ENCODE results near the gene WNK4.
"Not testable (repeated sequence)": the region's sequence is repeated elsewhere in the genome, so short reads cannot be mapped to it uniquely, and the experiment has no call there.

Gene WNK4

GRCh38 chr17:42779936-42780850, at the start of gene WNK4:
Gene WNK4 (plus strand): TSS chr17:42780610. CDS start chr17:42780699, 89 bp downstream.
- no peak within 1 kb of the TSS for H2AFZ ChIP-seq (ENCODE audit: low read length, unreplicated experiment)
- no peaks in the 10 kb centered on the region for H3K27me3 ChIP-seq (ENCODE audit: insufficient read depth, low read length)
- no peak within 1 kb of the TSS for H3K27ac ChIP-seq (ENCODE audit: low read depth, low read length)
- peaks cover 20% of the 10 kb centered on the region for H3K79me2 ChIP-seq (ENCODE audit: control insufficient read depth, insufficient read depth, low read length, unreplicated experiment)
- H3K4me3 ChIP-seq (ENCODE audit: low read depth, low read length), result peak within 1 kb of the TSS; percentile 81
- peaks cover 36% of the 10 kb centered on the region for H3K4me1 ChIP-seq (ENCODE audit: control insufficient read depth, insufficient read depth, low read length, unreplicated experiment)
- peaks cover 3% of the 10 kb centered on the region; the same call in 1 of the 2 replicates for H3K36me3 ChIP-seq (ENCODE audit: insufficient read depth, low read length)

DNA sequence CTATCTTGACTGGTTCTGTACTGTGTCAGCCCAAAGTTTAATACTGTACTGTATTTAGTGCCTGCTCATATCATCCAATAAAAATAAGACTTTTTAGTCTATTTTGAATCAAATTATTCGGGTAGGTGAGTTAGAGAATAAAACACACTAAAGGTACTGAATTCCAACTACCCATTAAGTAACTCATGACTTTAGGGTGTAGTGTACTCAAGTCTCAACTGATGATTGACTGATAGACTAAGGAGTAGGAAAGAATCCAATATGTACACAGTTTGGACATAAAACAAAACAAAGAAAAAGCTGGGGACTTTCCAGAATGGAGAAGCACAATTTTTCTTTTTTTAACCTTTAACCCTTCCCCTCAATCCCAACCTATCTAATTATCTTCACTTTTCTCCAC, 39.7 kb upstream of the WNK4 start:
- peaks cover 11% of the 10 kb centered on the region for H3K79me2 ChIP-seq (ENCODE audit: control insufficient read depth, insufficient read depth, low read length, unreplicated experiment)
- no peaks in the 10 kb centered on the region for H3K27me3 ChIP-seq (ENCODE audit: insufficient read depth, low read length)
- peaks cover 4% of the 10 kb centered on the region for H3K4me1 ChIP-seq (ENCODE audit: control insufficient read depth, insufficient read depth, low read length, unreplicated experiment)
- H3K4me3 ChIP-seq (ENCODE audit: low read depth, low read length), result no peak overlapping the region
- H2AFZ ChIP-seq (ENCODE audit: low read length, unreplicated experiment), result no peak overlapping the region
- H3K36me3 ChIP-seq (ENCODE audit: insufficient read depth, low read length), result no peaks in the 10 kb centered on the region
- H3K27ac ChIP-seq (ENCODE audit: low read depth, low read length), result no peak overlapping the region

DNA sequence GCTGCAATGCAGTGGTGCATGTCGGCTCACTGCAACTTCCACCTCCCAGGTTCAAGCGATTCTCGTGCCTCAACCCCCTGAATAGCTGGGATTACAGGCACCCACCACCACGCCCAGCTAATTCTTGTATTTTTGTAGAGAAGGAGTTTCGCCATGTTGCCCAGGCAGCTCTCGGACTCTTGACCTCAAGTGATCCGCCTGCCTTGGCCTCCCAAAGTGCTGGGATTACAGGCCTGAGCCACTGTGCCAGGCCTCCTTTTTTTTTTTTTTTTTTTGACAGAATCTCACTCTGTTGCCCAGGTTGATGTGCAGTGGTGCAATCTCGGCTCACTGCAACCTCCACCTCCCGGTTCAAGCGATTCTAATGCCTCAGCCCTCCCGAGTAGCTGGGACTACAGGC, 37.5 kb upstream of the WNK4 start:
- not testable (repeated sequence) for H3K4me1 ChIP-seq (ENCODE audit: control insufficient read depth, insufficient read depth, low read length, unreplicated experiment); H3K27ac ChIP-seq (ENCODE audit: low read depth, low read length); H2AFZ ChIP-seq (ENCODE audit: low read length, unreplicated experiment); H3K27me3 ChIP-seq (ENCODE audit: insufficient read depth, low read length); H3K36me3 ChIP-seq (ENCODE audit: insufficient read depth, low read length); H3K4me3 ChIP-seq (ENCODE audit: low read depth, low read length)
- peaks cover 11% of the 10 kb centered on the region for H3K79me2 ChIP-seq (ENCODE audit: control insufficient read depth, insufficient read depth, low read length, unreplicated experiment)

- peak overlapping the region; percentile 89 for H2AFZ ChIP-seq (ENCODE audit: low read length, unreplicated experiment)
- peaks cover 6% of the 10 kb centered on the region for H3K4me1 ChIP-seq (ENCODE audit: control insufficient read depth, insufficient read depth, low read length, unreplicated experiment)
- H3K27me3 ChIP-seq (ENCODE audit: insufficient read depth, low read length), result no peaks in the 10 kb centered on the region
- H3K4me3 ChIP-seq (ENCODE audit: low read depth, low read length), result peak overlapping the region; percentile 83
- peak overlapping the region; percentile 66; the same call in 1 of the 2 replicates for H3K27ac ChIP-seq (ENCODE audit: low read depth, low read length)
- peaks cover 11% of the 10 kb centered on the region for H3K79me2 ChIP-seq (ENCODE audit: control insufficient read depth, insufficient read depth, low read length, unreplicated experiment)
- no peaks in the 10 kb centered on the region for H3K36me3 ChIP-seq (ENCODE audit: insufficient read depth, low read length)
Observed at GRCh38 chr17:42743595-42744282, 36.7 kb upstream of the WNK4 start.

- H3K27me3 ChIP-seq (ENCODE audit: insufficient read depth, low read length), result no peaks in the 10 kb centered on the region
- peak overlapping the region; percentile 89 for H2AFZ ChIP-seq (ENCODE audit: low read length, unreplicated experiment)
- no peaks in the 10 kb centered on the region for H3K36me3 ChIP-seq (ENCODE audit: insufficient read depth, low read length)
- peak overlapping the region; percentile 66 for H3K27ac ChIP-seq (ENCODE audit: low read depth, low read length)
- H3K79me2 ChIP-seq (ENCODE audit: control insufficient read depth, insufficient read depth, low read length, unreplicated experiment), result peaks cover 11% of the 10 kb centered on the region
- peak overlapping the region; percentile 83 for H3K4me3 ChIP-seq (ENCODE audit: low read depth, low read length)
- peaks cover 10% of the 10 kb centered on the region for H3K4me1 ChIP-seq (ENCODE audit: control insufficient read depth, insufficient read depth, low read length, unreplicated experiment)
Observed at GRCh38 chr17:42744283-42744805, 36.1 kb upstream of the WNK4 start.

DNA sequence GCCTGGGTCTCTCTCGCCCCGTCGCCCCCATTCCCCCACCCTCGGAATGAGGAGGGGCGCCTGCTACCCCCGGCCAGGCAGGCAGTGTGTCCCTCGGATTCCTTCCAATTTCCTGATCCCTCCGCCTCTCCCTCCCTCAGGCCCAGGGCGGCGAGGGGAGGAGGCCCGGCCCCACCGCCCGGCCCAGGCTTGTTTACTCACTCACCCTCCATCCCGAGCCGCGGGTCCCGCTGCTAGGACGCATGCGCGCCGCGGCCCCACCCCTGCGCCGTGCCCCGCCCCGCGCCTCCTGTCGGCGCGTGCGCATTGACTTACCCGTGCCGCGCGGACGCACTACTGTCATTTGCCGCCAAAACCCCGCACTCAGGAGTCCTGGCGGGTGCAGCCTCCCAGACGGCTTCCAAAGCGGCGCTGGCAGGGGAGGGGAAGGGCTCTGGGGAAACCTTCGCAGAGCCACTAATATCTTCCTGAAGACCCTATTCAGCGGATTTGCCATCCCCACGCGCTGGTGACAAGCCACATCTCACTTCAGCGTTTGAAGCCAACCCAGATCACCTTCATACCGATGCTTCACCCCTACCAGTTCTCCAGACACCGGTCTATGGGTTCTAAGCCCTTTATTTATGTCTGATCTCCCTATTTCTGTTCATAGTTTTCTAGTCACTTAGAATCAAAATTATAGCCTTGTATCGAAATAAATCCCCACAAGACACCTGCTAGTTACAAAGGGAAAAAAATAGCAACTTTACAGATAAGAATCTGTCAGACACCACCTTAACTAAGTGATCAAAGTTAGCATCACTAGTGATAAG, 35.4 kb upstream of the WNK4 start, which contains the start of gene EZH1:
Gene EZH1, minus strand, starts transcription at position 235 of the 812 bp plus-strand sequence. CDS start 16,099 bp downstream, outside the sequence.
- Histone ChIP-seq H3K4me1 (ENCODE audit: control insufficient read depth, insufficient read depth, low read length, unreplicated experiment) (peaks cover 10% of the 10 kb centered on the region), H3K4me3 (ENCODE audit: low read depth, low read length) (peak within 1 kb of the TSS; percentile 83), H3K27ac (ENCODE audit: low read depth, low read length) (peak within 1 kb of the TSS; percentile 66), H3K27me3 (ENCODE audit: insufficient read depth, low read length) (no peaks in the 10 kb centered on the region), H3K79me2 (ENCODE audit: control insufficient read depth, insufficient read depth, low read length, unreplicated experiment) (peaks cover 11% of the 10 kb centered on the region), H3K36me3 (ENCODE audit: insufficient read depth, low read length) (no peaks in the 10 kb centered on the region), H2AFZ (ENCODE audit: low read length, unreplicated experiment) (peak within 1 kb of the TSS; percentile 89)

- no peak overlapping the region for H2AFZ ChIP-seq (ENCODE audit: low read length, unreplicated experiment)
- H3K36me3 ChIP-seq (ENCODE audit: insufficient read depth, low read length), result no peaks in the 10 kb centered on the region
- no peak overlapping the region for H3K27ac ChIP-seq (ENCODE audit: low read depth, low read length)
- no peak overlapping the region for H3K4me3 ChIP-seq (ENCODE audit: low read depth, low read length)
- H3K27me3 ChIP-seq (ENCODE audit: insufficient read depth, low read length), result no peaks in the 10 kb centered on the region
- peaks cover 10% of the 10 kb centered on the region for H3K4me1 ChIP-seq (ENCODE audit: control insufficient read depth, insufficient read depth, low read length, unreplicated experiment)
- peaks cover 9% of the 10 kb centered on the region for H3K79me2 ChIP-seq (ENCODE audit: control insufficient read depth, insufficient read depth, low read length, unreplicated experiment)
Observed at GRCh38 chr17:42748202-42748907, 32.1 kb upstream of the WNK4 start.

DNA sequence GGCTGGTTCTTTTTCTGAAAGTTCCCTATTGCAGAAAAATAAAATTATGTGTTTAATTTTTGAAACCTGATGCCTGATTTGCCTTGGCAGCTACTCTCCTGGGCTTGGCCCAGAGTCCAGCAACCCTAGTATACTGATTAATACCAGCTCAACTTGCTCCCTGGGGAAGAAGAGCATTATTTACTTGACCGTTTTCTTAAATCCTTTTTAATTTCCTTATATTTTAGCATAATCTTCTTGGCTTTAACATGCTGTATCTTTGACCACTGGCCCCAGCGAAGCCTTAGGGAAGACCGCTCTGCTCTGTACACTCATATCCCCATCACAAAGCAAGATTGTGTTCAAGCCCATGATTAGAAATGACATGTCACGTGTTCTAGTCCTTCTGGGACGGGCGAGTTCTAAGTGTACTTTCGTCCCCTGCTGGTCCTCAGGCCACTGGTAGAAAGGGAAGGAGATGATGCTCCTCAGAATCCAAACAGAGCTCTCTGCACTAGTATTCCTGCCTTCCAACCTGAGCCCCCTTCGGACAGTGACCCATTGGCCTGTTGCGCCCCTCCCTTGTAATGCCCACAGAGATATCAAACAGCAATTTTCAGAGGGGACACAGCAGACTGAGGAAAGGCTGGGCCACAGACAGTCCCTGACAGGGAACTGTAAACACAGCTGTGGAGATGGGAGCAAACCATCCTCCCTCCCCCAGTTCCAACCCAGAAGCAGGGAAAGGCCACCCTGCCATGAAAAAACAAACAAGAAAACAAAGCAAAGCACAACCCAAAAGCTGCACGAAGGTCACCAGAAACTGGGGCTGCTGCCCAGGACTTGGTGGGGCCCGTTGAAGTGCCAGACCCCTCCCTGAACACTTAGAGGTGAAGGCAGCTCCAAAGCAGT, 31.3 kb upstream of the WNK4 start:
- no peak overlapping the region for H2AFZ ChIP-seq (ENCODE audit: low read length, unreplicated experiment)
- no peak overlapping the region for H3K4me3 ChIP-seq (ENCODE audit: low read depth, low read length)
- H3K4me1 ChIP-seq (ENCODE audit: control insufficient read depth, insufficient read depth, low read length, unreplicated experiment), result peaks cover 6% of the 10 kb centered on the region
- H3K27me3 ChIP-seq (ENCODE audit: insufficient read depth, low read length), result no peaks in the 10 kb centered on the region
- H3K36me3 ChIP-seq (ENCODE audit: insufficient read depth, low read length), result no peaks in the 10 kb centered on the region
- peaks cover 1% of the 10 kb centered on the region for H3K79me2 ChIP-seq (ENCODE audit: control insufficient read depth, insufficient read depth, low read length, unreplicated experiment)
- no peak overlapping the region for H3K27ac ChIP-seq (ENCODE audit: low read depth, low read length)

DNA sequence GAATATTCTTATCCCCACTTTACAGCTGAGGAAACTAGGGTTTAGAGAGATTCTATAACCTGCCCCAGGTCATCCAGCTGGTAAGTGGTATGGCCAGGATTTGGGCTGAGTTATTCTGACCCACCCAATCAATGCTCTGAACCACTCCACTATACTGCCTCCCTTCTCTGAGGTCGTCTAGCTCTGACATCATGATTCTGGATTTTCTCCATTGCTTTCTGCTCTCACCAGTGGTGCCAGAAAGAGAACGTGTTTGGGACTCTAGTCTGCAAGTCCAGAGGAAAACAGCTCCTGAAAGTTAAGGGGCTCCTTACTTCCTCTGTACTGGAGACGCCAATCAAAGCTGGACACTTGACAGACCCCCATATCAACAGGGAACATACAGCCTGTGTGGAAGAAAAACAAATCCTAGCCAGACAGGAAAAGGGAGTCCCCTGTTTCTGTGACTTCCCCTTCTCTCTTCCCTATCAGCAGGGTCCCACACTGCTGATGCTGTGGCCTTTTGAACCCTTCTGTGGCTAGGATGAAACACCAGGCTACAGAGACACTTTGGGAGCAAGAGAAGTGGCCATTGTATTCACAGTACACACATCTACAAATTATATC, 29.6 kb upstream of the WNK4 start:
- Histone ChIP-seq H3K4me1 (ENCODE audit: control insufficient read depth, insufficient read depth, low read length, unreplicated experiment) (peaks cover 6% of the 10 kb centered on the region), H3K27me3 (ENCODE audit: insufficient read depth, low read length) (no peaks in the 10 kb centered on the region), H2AFZ (ENCODE audit: low read length, unreplicated experiment) (no peak overlapping the region), H3K79me2 (ENCODE audit: control insufficient read depth, insufficient read depth, low read length, unreplicated experiment) (no peaks in the 10 kb centered on the region), H3K36me3 (ENCODE audit: insufficient read depth, low read length) (no peaks in the 10 kb centered on the region), H3K4me3 (ENCODE audit: low read depth, low read length) (no peak overlapping the region), H3K27ac (ENCODE audit: low read depth, low read length) (no peak overlapping the region)
